ENCODE data around the gene UIMC1.
A peak's percentile ranks its signal among the peaks of the same experiment; 100 is the strongest.
"Not testable (repeated sequence)": the region's sequence is repeated elsewhere in the genome, so short reads cannot be mapped to it uniquely, and the experiment has no call there.

Gene UIMC1

DNA sequence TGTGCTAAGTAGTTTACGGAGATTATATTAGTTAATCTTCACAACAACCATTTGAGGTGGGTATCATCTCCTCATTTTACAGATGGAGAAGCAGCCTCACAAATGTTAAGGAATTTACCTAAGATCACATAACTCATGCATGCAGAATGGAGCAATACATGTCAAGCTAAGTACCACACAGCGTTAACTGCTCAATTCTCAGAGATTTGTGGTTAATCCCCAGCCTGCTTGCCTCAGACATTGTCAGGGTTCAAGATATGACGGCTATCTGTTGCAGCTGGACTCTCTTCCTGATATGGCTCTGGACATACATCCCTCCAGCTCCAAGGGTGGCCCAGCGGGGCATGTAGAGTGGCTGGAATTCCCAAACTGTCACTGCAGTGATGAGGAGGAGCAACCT, 8.6 kb upstream of the UIMC1 start:
- TF ChIP-seq, protein P1, sequence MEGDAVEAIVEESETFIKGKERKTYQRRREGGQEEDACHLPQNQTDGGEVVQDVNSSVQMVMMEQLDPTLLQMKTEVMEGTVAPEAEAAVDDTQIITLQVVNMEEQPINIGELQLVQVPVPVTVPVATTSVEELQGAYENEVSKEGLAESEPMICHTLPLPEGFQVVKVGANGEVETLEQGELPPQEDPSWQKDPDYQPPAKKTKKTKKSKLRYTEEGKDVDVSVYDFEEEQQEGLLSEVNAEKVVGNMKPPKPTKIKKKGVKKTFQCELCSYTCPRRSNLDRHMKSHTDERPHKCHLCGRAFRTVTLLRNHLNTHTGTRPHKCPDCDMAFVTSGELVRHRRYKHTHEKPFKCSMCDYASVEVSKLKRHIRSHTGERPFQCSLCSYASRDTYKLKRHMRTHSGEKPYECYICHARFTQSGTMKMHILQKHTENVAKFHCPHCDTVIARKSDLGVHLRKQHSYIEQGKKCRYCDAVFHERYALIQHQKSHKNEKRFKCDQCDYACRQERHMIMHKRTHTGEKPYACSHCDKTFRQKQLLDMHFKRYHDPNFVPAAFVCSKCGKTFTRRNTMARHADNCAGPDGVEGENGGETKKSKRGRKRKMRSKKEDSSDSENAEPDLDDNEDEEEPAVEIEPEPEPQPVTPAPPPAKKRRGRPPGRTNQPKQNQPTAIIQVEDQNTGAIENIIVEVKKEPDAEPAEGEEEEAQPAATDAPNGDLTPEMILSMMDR (IDR thresholded peaks at IDR 0.05; ENCODE audit: low read depth, low read length, missing control alignments), result no peak
- DNase-seq (ENCODE audit: low read depth), result no peak
- no peak overlapping the region for H3K4me3 ChIP-seq (ENCODE audit: low read depth, low read length)

DNA sequence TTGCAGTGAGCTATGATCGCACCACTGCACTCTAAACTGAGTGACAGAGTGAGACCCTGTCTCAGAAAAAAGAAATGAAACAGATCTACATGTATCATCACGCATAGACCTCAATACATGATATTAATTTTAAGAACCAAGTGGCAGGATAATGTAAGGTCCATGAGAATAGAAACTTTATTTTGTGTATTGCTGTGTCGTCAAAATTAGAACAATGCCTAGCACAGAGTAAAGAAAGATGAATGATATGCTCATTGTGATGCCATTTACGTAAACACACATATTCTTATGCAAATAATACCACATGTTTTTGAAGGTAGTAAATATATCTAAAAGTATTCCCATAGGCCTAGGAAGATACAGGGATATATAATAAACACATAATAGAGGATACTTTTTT, 3.6 kb upstream of the UIMC1 start:
- no peak overlapping the region for H3K4me3 ChIP-seq (ENCODE audit: low read depth, low read length)
- TF ChIP-seq, protein P1 (IDR thresholded peaks at IDR 0.05; ENCODE audit: low read depth, low read length, missing control alignments), result no peak
- no peak for DNase-seq (ENCODE audit: low read depth)

DNA sequence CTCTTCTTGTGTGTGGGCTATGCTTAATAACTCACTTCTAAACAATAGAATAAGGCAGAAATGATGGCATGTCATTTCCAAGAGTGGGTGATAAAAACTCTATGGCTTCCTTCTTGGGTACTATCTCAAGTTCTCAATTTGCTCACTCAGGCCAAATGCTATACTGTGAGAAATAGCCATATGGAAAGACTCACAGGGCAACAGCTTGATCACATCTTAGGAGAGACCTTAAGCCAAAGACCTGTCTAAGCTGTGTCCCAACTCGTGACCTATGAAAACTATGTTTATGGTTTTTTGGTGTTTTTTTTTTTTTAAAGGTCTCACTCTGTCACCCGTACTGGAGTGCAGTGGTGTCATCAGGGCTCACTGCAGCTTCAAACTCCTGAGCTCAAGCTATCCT, 2.1 kb upstream of the UIMC1 start:
- no peak for DNase-seq (ENCODE audit: low read depth)

DNA sequence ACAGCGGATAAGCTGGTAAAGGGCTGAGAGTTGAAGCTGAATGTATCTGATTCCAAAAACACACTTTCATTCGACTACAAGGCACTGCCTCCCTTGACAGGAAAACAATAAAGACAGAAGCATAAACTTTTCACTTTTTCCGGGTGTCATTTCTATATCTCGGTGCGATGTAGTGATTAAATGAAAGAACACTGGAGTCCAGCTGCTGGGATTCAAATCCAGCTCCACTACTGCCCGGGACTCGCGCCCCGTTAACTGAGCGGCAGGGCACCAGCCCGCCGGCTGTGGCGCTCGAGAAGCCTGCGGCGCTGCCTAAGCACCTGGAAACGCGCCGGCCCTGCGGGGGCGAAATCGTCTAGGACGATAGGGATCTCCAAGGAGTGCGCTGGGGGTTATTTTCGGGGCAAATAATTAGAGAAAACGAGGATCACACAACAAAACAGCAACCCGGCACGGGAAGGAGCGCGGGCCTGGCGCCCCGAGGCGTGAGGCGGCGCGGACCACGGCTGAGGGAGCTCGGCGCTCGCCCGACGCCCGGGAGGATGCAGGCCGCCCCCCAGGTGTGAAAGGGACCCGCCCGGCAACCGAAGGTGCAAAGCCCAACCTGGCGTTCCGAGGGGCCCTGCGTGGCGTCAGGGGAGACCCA, 837 bp downstream of the UIMC1 start:
- TF ChIP-seq, protein P1 (IDR thresholded peaks at IDR 0.05; ENCODE audit: low read depth, low read length, missing control alignments), result peak; percentile 60

More for the DNA sequence above, 2.1 kb upstream of the UIMC1 start:
- H3K4me3 ChIP-seq (ENCODE audit: low read depth, low read length), result no peak overlapping the region
- TF ChIP-seq, protein P1 (IDR thresholded peaks at IDR 0.05; ENCODE audit: low read depth, low read length, missing control alignments), result no peak

DNA sequence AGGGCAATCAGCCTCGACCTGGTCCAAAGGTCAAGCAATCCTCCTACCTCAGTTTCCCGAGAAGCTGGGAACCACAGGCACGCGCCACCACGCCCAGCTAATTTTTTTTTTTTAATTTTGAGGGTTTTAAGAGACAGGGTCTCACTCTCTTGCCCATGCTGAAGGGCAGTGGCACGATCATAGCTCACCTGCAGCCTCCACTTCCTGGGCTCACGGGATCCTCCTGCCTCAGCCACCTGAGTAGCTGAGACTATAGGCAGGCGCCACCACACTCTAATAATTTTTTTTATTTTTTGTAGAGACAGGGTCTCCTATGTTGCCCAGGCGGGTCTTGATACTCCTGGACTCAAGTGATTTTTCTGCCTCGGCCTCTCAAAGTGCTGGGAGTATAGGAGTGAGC, 1.6 kb downstream of the UIMC1 start:
- DNase-seq (ENCODE audit: low read depth), result no peak
- peak overlapping the region; percentile 68 for H3K4me3 ChIP-seq (ENCODE audit: low read depth, low read length)
- TF ChIP-seq, protein P1 (IDR thresholded peaks at IDR 0.05; ENCODE audit: low read depth, low read length, missing control alignments), result no peak

More for the DNA sequence above, 837 bp downstream of the UIMC1 start:
- no peak for DNase-seq (ENCODE audit: low read depth)
- peak overlapping the region; percentile 68 for H3K4me3 ChIP-seq (ENCODE audit: low read depth, low read length)

DNA sequence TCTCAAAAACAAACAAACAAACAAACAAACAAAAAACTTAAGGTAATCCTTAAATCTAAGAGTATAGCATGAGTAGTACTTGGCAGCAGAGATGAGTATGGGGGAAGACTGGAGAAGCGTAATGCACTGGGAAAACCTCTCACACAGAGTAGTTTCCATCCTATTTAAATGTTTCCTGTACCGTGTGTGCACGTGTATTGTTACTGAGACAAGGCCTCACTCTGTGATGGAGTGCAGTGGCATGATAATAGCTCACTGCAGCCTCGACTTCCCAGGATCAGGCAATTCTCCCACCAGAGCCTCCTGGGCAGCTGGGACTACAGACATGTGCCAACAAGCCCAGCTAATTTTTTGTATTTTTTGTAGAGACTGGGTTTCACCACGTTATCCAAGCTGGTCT, 2.9 kb downstream of the UIMC1 start:
- H3K4me3 ChIP-seq (ENCODE audit: low read depth, low read length), result no peak overlapping the region
- no peak for DNase-seq (ENCODE audit: low read depth)
- TF ChIP-seq, protein P1 (IDR thresholded peaks at IDR 0.05; ENCODE audit: low read depth, low read length, missing control alignments), result no peak

DNA sequence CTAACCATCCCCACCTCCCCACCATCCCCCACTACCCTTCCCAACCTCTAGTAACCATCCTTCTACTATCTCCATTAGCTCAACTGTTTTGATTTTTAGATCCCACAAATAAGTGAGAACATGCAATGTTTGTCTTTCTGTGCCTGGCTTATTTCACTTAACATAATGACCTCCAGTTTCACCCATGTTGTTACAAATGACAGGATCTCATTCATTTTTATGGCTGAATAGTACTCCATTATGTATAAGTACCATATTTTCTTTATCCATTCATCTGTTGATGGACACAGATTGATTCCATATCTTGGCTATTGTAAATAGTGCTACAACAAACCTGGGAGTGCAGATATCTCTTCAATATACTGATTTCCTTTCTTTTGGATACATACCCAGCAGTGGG, 7.1 kb downstream of the UIMC1 start:
- DNase-seq (ENCODE audit: low read depth); H3K4me3 ChIP-seq (ENCODE audit: low read depth, low read length): not testable (repeated sequence)
